HG03159 (cell line): Measurements from ENCODE around the gene MED15.

Experiments used
- ATAC-seq: cut with Tn5 transposase; IDR thresholded peaks from one replicate; pipeline ENCODE4 v1.9.1; 2021; ENCODE audit warnings: mild to moderate bottlenecking, moderate library complexity; ENCODE audit not compliant: unreplicated experiment

MED15 gene

DNA sequence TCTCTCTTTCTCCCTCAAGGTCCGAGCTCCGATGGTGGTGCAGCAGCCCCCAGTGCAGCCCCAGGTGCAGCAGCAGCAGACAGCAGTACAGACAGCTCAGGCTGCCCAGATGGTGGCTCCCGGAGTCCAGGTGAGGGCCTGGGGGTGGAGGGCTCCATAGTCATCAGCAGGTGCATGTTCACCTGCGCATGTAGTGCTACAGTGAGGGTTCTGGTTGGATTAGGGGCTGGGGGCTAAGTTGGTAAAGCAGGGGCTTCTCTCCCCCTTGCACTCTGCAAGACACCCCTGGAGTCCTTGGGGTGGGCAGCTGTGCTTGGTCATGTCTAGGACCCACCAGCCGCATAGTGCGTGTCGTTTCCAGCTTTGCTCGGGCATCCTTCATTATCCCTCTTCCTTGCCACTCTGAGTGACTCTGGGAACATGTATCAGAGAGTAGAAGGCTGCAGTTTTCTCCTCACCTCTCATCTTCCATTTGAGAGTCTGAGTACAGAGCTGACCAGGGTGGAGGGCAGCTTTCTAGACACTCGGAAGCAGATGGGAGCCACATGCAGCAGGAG is 61.2 kb downstream of the MED15 start:
- ATAC-seq = no peak

DNA sequence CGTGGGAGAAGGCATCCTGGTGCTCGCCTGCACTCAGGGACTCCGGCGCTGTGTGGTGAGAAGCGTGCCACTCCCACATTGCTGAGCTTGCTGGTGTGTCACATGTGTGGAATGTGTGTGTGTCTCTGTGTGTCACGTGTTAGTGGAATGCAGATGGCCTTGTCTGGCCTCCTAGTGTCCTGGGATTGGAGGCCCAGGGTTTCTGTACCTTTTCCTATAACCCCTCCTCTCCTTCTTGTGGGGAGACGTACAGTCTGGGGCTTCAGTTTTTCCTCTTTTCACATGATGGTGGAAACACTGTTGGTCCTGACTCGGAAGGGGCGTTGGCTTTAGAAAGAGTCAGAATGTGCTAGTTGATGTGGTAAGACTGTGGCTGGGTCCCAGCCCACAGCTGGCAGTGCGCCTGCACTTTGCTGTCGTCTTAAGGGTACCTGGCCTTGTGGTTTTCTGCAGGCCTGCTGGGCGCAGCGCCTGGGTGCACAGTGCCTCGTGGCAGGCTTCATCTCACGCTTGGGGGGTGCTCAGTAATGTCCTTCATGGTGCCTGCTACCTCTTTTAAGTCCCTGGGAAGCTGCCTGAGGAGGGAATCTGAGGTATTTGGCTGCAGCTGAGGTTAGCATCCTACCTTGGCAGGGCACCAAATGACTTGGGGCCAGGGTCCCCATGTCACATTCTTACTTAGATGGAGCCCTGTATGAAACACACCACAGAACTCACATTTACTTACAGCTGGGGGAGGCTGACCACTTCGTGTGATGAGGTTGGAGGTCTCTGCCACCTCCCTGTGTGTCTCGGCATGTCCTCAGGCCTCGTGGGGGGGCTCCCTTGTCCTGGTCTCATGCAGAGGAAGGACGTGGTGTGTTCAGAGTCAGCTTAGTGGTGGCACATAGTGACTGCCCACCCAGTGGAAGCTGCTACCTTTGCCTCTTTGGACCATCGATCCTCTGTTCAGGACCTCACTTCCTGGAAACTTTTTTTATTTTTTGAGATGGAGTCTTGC is 61.9 kb downstream of the MED15 start:
- no peak for ATAC-seq

DNA sequence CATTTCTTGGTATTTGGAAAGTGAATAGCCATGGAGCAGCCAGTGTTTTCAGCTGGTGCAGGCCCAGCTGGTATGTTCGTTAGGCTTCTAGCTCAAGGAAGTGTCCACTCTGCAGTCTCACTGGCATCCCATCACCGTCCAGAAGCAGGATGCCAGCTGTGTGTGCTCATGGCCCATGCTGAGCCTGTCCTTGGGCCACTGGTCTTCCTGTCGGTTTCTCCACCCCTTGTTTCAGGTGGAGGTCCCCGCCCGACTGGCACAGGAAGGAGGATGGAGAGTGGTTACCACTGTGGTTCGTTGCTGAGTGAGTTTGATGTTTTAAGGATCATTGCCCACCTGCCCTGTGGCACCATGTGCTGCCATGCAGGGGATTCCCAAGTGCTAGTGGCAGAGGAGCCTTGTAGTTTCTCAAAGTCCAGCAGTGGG is 63.7 kb downstream of the MED15 start:
- no peak for ATAC-seq

DNA sequence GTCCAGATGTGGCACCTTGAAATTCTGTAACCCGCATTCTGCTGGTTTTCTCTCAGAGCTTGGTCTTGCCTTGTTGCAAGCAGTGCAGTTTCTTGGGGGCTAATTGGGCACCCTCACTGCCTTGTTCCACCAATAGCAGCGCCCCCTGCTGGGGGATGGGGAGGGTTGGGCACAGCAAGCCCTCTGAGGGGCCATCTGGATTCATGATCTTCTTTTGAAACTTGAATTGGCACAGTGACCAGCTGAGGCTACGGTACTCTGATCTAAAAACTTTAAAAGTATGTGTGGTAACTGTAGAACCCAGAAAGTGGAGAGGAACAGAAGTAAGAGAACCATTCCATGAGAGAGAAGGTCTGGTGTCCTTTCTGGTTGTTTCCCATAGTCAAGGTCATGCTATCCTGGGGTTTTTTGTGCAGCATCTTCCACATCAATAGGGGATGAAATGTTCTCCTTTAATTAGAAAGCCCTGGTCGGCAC is 64.2 kb downstream of the MED15 start:
- ATAC-seq = no peak

DNA sequence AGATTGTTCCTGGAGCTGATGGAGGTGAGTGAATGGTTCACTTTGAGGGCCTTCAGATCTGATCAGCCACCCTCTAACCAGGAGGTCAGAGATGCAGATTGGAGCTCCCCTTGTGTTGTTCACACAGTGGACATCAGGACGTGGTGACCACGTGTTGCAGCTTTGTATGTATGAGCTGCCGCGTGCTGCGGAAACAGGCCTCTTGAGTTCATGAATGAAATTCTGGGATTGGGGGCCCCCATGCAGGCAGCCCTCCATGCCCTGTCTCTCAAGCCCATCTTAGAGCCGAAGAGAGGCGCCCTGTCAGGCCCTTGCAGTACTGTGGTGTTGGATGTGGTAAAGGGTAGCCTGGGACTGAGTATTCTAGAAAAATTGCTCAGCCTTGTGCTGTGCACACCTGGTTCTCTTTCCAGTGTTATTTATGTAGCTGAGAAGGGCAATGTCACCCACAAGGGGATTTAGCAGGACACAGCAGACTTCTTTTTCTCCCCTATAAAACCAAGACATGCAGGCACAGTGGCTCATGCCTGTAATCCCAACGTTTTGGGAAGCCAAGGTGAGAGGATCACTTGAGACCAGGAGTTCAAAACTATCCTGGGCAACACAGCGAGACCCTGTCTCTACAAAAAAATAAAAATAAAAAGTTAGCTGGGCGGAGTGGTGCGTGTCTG is 64.9 kb downstream of the MED15 start:
- ATAC-seq = no peak

DNA sequence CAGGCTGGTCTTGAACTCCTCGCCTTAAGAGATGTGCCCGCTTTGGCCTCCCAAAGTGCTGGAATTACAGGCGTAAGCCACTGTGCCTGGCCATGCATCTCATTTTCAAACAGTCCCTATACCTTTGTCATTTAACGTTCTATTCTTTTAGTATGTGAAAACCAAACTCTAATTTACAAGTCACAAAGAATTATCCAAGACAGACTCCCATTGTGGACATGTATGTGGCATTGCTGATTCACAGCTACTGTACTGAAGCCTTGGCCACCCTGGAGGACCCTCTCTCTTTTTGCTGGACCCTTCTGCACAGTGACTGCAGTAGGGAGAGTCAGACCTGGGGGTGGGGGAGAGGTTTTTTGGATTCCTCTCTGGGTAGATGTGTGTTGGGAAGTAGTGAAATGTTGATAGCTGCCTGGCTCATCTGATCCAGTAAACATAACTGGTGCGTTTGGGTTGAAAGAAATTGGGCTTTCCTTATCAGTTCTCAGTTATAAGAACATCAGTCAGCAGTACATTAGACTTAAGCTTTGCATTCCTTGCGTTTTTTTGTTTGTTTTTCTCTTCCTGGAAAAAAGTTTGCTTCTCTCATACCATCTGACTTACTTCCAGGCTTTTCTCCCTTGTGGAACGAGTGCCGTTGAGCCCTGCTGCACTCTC is 65.9 kb downstream of the MED15 start:
- no peak for ATAC-seq

DNA sequence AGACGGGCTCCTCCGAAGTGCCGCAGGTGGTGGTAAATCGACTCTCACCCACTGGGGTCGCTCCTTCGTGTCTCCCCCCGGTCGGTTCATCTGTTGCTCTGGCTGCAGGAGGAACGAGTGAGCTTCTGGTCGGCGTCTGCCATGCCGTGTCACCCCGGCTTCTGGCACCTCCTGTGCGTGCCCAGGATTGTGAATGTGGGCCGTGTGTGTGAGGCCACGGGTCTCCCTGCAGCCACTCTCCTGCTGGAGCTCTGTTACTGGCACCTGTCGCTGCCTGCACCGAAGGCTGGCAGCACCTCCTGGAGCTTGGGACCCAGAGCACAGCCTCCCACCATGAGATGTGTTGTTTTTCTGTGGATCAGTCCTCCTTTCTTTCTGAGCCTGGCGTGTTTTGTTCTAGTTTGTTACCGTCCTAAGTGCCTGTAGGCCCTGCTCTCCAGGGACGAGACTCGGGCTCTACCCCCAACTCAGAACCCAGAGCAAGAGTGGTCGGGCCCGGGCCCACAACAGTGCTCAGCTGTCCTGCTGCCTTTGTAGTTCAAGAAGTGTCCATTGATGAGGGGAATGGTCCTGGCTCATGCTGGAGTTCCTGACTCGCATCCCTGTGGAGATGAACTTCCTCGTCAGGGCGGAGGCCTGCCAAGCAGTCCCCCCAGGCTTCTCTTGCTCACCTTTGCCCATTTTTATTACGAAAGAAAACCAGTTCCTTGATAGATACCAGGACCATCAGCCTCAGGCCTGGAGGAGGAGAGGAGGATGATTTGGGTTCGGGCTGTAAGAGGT is 66.6 kb downstream of the MED15 start:
- ATAC-seq = no peak

DNA sequence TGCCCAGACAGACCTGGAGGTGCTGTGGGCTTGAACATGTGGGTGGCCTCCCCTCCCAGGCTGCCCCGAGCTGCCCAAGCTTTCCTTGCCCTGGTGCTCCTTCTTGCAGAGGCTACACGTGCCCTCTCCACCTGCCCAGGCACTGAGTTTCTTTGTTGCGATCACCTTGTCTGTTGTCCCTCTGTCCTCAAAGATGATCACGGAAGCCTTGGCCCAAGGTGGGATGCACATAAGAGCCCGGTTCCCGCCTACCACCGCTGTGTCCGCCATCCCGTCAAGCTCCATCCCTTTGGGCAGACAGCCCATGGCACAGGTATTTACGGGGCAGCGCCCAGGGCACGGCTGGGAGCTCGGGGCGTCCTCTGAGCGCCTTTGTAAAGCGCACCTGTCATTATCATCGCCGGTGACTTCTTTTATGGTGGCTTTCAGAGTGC is 67.5 kb downstream of the MED15 start:
- no peak for ATAC-seq

DNA sequence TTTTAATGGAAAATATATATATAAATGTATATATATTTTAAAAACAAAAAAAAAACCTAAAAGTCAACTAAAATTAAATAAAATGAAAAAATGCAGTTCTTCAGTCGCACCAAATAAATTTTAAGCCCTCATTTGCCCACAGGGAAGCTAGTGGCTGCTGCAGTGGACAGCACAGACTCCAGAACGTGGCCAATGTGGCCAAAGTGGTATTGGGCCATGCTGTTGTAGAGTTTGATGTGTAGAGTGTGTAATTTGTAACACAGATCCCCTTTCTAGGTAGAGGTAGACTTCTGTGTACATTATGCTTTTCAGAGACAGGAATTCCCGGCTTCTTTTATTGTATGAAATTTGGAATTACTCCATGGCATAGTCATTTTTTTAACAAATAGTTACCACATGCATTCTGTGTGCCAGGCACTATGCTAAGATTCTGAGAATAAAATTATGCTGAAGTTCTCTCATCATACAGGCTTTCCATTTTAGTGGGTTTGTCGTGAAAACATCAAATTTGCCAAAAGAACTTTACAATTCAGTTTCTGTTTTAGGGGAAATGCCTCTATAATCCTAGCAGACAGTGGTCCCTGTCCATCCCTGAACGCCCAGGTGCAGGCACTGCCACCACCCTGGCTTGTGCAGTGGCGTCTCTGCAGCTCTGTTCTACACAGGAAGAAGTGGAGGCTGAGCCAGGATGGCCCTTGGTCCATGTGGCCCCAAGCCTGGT is 68.5 kb downstream of the MED15 start:
- ATAC-seq = no peak

DNA sequence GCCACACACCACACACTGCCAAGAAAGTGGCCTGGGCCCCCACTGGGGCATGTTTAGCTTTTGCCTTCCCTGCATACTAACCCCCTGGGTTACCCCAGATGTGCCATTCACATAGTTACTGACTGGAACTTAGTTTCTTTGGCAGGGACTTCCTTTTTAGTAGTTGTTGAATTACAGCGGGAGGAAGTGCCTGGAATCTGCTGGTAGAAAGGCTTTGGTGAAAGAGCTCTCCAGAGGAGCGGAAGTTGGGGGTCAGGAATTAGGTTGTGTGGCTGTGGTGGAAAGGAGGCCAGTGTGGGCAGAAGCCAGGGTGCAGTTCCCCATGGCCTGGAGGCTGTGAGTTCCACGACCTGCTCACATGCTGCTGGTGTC is 69.0 kb downstream of the MED15 start:
- no peak for ATAC-seq

DNA sequence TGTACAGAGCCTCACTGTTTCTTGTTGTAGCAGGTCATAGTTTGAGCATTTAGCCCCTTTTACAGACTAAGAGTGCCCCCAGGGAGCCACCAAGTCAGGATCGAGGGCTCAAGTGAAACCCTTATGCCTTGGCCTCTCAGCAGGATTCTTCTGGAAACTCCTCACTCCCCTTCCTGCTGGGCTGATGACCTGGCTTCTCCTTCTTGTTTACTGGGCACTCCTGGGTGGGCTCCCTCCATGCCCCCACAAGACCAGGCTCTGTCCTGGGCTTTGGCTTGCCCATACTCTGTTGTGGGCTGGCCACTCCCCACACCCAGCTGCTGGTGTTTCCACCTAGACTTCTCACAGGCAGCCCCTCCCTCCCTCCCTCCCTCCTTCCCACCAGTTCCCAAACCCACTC is 69.6 kb downstream of the MED15 start:
- ATAC-seq = no peak

DNA sequence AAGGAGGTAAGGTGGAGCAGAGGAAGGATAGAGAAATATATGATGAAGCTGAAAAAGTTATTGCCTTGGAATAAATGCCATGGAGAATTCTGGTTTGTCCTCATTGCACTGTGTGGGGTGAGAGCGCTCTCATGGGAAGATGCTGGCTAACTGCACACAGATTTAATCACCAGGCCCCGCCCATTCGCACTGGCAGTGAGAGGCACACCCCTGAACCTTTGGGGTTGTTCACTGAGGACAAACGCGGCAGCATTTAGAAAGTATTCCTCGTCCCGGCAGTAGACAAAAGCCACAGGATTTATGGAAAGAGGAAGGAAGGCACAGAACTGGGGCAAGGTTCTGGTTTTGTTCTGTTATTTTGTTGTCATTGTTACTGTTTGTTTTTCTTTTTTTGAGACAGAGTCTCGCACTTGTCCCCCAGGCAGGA is 70.2 kb downstream of the MED15 start:
- no peak for ATAC-seq

DNA sequence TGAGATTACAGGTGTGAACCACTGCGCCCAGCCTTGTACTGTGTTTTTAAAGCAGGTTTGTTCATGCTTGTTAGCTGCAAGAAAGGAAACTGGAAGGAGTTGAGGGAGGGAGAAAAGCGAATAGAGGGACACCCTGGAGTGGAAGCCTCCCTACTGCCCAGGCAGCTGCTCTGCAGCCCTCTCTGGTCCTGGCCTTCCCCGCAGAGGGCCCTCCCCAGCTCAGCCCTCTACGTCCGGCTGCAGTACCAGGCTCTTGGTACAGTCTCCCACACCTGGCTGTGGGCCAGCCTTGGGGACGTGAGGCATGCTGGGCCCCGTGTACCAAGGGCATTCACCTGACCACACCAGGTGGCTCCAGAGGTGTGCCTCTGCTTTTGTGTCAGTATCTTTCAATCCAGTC is 70.8 kb downstream of the MED15 start:
- ATAC-seq = no peak

DNA sequence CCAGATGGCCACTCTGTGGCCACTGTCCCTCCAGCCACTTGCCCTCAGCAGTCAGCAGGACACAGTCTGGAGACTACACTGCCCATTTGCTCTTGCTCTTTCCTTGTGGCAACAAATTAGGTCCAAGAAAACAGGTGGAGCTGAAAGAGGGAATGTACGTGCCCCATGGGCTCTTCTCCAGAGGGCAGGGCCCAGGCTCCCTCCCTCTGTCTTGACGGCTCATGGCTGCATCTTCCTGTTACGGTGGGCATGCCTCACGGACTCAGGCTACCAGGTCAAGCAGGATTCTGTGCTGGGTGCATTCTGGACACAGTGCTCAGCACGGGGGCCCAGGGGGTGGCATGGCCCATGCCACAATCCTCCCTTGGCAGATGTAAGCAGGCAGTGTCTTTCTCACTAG is 71.3 kb downstream of the MED15 start:
- ATAC-seq = no peak

DNA sequence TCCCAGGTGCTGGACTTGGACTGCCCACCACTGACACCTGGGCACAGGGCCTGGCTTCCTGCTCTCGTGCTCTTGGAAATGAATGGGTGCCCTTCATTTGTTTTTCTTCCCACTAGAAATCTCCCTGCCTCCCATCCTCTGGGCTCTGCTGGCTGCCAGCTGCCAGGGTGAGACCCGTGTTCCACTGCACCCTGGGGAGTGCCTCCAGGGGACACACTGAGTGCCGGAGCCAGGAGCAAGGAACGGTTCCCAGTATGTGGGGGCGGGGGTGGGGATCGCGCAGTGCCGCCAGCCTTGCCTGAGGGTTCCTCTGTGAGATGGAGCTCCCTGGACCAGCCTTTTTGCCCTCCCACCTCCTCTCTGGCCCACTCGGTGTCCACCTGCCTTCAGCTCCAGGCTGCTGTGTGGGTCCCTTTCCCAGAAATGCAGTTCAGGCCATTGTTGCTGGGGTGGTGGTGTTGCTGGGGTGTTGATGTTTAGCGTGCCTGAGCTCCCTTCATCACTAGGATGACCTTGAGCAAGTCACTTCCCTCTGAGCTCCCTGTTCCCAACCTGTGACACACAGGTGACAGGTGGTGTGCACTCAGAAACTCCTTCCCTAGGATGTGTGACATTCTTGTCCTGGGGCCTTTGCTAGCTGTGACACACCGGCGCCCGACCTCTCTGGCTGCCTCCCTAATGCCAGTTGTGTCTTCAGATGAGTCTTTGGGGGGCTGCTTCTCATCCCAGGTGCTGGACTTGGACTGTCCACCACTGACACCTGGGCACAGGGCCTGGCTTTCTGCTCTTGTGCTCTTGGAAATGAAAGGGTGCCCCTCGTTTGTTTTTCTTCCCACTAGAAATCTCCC is 72.1 kb downstream of the MED15 start:
- ATAC-seq = no peak

DNA sequence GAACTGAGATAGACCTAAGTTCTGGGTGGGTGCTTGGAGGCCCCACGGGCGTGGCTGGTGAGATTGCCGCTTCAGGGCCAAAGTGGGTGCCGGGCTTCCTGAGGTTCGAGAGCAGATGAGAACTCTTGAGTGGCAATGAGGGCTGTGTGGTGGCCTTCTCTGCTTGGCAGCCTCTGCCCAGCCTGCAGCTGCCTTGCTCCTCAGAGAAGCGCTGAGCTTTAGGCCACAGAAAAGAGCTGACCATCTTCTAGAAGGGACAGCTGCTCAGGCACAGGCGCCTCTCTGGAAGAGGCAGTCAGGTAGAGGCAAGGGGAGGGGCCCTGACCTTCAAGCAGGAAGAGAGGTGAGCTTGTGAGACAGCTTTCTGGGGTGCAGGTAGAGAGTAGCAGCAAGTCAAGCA is 72.8 kb downstream of the MED15 start:
- ATAC-seq = no peak

DNA sequence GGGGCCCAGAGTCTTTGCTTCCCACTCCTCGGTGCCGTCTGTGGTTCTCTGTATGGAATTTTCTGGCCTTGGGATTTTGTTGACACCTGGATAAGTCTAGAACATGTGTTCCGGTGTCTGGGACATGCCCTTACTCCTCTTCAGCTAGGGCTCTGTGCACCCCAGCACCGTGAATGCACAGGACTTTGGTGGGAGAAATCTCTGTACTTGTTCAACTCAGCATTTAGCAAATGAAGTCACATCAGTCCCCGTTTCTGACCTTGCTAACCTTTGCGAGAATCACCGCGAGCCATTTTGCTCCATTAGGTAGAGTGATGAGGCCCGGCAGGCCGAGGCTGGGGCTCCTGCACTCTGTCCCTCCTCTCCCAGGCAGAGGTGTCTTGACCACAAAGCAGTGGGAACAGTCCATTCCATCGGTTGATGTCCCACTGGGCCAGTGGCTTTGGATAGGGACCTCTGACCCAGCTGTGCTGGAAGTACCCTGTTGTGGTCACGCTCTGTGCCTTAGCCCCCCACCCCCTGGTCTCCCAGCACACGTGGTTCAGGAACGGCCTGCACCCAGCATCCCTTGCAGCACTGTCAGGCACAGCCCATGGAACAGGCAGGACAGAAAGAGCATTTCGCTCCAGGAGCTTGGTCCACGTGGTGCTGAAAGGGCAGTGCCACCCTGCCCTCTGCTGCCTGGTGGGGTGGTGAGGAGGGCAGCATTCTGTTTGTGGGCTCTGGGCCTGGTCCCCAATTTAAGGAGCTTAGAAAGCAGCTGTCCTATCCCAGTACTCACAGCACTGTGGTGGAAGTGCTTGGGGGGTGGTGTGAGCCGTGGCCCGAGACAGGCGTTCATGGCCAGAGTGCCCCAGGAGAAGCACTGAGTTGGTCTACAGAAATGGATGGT is 73.4 kb downstream of the MED15 start:
- ATAC-seq = no peak
